ENCODE data around the gene IRAK3. TPM values are rescaled to one million over a fixed set of nuclear protein-coding genes. Genes with fewer than 3 reads are reported as not detected.
A peak's percentile ranks its signal among the peaks of the same experiment; 100 is the strongest.
"Not testable (repeated sequence)": the region's sequence is repeated elsewhere in the genome, so short reads cannot be mapped to it uniquely, and the experiment has no call there.

The IRAK3 gene
- total RNA-seq, 1 donor from 2014 or later: 13.4 TPM

DNA sequence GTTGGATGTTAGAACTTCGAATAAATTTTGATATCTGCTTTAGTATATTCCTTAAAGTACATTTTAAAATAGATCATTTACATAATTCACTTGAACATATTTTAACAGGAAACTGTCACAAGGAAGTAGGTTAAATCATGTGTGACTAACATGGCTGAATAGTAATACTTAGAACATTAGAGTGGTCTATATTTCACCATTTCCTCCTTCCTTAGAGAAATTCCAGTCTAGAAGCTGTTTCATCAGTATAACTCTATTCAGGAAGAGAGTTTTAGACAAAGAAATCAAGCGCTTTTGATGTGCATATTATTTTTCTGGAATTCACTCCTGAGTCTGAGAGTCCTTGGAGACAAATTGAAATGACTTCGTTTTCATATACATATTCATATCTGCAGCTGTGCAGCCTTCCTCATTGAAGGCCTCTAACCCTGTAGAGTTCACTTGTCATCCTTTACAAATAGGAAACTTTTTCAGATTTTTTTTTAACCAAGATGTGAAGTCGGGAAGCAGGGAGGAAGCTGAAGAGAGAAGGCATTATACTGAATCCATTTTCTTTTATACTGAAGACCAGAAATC lies 28.4 kb downstream of the IRAK3 start:
- DNase-seq: no peak

DNA sequence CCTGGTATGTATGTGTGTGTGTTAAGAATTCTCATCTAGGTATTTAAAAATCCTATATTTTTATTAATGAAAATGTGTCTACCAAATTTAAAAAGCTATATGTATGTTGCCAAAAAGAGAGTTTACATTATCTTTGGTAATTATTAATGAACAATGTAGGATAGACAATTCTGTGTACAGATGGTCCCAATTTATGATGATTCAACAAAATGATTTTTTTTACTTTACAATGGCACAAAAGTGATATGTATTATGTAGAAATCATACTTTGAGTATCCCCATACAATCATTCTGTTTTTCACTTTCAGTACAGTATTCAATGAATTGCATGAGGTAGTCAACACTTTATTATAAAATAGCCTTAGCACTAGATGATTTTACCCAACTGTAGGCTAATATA lies 39.4 kb downstream of the IRAK3 start:
- DNase-seq: no peak

DNA sequence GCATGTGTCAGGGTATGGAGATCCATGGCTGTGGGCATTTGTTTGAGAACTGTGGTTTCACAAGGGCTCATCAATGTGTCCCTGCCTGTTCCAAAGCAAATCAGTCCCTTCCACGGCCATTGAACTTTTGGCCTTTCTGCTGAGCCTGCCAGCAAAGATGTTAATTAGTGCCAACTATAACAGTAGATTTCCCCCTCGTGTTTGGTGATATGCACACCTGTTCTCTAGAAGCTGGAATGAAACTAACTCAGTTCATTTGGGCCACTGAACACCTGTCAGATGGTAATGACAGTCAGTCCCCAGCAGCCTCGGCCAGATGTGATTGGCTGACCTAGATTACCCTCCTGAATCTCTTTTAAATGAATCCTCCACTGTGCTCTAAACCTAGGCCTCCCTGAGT lies 43.2 kb downstream of the IRAK3 start:
- DNase-seq: peak; percentile 37

DNA sequence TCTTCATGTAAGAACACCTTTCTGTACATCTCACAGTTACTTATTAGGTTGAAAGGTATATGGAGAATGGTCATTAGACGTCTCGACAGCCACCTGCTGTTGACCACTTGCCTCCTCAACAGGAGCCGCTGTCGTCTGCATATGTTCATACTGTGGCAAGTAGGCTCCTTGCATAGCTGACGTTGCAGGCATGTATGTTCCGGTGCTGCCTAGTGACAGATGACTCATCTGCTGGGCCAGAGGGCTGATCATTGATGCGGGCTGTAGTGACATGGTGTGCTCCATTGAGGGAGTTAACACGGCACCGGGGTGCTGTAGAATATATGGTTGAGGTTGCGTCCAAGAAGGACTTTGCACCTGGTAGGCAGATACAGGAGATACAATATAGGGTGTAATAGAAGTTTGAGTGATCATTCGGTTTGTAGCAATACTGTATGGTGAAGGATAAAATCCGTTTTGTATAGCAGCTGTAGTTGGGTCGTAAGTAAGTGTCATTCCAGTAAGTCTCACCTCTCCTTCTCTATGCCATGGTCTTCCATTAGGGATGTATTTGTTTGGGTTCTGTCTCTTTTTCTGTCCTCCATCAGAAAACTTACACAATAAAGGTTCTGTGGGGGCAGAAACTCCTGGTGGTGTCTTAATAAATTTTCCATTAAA lies 45.2 kb downstream of the IRAK3 start:
- peak; percentile 37 for DNase-seq

DNA sequence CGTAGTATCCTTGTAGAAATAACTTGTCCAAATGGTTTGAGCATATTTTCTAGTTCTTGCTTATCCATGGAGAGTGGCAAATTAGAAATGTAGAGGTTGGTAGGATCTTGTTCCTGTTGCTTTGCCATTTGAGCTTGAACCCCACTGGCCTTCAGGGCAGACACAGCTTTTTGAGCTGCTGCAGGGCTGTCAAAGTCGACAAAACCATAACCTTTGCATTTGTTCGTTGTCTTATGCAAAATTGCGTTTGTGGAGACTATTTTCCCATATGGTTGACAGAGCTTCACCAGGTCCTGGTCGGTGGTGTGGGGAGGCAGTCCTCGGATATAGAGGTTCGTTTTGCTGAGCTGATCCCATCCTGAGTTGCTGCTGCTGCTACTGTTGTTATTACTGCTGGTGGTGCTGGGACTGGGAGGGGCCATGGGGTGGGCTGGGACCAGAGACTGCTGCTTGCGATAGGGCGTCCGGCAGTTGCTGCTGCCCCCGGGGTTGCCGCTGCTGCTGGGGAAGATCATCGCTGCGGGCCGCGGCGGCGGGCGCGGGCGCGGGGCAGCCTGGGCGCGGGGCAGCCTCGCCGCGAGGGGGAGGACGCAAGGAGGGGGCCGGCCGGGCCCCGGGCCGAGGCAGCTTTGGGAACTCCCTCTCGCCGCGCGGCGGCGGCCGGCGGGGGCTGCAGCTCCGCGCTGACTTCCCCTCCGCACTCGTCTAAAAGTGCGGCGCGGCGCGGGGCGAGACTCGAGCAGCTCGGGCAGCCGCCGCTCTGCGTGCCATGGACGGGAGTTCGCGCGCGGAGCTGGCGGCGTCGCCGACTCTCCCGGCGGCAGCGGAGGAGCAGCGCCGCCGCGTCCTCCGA lies 46.0 kb downstream of the IRAK3 start:
- peak; percentile 69 for DNase-seq

DNA sequence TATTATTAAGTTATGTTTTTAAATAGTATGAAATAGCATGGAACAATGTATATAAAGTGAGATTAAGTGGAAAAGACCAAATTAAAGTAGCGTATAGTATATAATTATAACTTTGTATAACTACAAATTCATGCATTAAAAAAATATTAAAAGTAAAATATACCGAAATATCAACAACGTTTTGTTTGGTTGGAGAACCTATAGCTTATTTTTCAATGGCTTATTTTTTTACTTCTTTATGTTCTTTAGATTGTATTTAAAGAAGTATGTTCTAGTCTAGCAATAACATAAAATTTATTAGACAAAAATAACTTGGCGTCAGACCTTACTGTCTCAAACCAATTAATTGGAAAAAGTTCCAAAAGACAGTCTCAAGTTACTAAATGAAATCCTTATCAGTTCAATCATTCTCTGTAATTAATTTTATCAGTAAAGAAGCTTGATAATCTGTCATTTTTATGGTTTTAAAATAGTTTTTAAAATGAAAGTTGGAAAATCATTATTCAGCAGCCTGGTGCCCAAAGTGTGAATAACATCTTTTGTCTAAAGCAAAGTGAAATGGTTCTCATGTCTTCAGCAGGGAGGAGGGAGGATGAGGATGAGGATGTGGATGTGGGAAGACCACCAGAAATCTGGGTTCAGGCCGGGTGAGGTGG lies 46.7 kb downstream of the IRAK3 start:
- DNase-seq: peak; percentile 12

DNA sequence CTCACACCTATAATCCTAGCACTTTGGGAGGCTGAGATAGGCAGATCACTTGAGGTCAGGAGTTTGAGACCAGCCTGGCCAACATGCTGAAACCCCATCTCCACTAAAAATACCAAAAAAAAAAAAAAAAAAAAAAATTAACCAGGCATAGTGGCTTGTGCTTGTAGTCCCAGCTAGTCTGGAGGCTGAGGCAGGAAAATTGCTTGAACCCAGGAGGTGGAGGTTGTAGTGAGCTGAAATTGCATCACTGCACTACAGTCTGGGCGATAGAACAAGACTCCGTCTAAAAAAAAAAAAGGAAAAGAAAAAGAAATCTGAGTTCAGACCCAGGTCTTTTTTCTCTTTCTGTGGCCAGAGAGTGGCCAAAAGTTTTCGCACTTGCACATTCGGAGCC lies 47.3 kb downstream of the IRAK3 start:
- not testable (repeated sequence) for DNase-seq

DNA sequence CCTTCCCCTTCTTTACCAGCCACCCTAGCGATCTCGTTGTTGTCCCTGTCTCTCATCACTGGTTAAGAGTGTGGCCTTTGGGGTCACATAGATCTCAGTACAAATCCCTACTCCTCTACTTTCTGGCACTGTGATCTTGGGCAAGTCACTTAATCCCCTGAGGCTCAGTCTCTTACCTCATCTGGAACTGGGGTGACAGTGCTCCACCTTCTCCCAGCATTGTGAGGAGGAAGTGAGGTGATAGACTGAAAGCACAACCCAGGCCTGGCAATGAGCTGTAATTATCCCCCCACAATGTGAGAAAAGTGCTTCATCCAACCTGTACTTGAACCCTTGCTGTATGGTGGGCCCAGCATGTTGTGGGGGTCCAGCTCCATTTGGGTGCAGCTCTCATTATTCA lies 48.0 kb downstream of the IRAK3 start:
- no peak for DNase-seq

DNA sequence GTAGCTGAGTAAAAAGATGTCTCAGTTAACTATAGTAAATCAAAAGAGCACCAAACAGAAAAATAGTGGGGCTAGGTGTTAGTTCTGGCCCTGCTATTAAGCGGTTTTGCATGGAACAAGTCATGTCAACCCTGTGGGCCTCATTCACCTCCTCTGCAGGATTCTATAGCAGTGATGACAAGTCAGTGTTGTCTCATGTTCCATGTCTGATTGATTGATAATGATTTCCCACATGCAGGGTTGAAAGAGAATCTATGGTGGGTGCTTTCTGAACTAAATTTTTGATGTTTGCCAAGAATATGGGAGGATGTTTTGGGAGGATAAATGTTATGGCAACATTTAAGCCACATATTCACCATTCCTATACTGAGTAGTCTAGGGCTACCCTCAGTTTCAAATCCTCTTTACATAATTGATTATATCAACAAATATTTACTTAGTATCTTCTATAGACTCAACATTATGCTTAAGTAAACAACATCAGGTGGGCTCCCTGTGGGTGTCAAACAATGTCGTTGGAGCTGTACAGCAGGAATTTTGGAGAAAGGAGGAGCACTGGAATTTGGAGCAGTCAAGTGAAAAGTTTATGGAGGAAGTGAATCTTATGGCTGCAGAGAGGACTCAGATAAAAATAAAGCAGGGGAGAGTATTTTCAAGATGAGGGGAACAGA lies 48.6 kb downstream of the IRAK3 start:
- no peak for DNase-seq

DNA sequence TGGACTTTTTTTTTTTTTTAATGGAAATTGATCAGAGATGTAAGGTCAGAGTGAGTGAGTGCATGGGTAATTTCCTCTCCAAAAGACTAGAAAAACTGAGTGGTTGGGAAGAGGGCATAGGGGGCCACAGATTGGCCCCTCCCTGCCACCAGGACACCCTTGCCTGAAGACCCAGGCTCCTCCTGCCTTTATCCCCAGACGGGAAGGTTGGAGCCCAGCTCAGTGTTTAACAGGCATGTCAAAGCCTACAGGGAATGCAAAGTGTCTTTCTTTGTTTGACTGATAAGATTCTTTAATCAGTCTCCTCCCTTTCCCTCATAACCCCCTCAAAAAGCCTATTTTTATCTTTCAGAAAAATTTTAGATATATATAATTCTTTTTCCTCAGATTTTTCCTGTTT lies 50.3 kb downstream of the IRAK3 start:
- DNase-seq: no peak

DNA sequence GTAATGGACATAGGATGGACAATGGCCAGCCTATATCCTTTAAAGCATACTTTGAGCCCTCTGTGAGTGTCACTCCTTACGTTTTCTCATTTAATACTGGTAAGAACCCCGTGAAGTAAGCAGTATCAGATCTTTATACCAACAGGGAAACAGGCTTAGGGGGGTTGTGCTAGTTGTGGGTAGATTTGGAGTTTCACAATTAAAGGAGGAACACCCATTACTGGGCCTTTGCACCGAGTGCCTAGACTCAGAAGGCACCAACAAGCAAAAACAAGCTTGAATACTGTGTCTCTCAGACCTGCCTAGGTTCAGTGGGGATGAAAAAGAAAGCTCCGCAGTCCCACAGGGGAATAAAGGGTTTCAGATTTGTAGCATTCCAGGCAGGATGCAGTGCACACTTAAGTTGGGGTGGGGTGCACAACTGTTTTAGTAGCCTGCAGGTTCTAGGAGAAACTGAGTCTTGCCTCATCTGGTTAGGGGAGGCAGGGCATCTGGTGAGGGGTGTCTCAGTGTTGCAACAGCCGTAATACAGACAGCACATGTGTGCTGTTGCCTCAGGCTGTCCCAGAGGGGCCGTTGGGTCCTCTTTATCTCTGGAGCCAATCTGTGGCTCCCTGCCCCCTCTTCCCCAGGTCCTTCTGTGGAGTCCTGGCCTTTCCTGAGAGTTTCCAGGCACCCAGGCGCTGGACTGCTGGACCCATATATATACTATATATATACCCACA lies 51.2 kb downstream of the IRAK3 start:
- no peak for DNase-seq

DNA sequence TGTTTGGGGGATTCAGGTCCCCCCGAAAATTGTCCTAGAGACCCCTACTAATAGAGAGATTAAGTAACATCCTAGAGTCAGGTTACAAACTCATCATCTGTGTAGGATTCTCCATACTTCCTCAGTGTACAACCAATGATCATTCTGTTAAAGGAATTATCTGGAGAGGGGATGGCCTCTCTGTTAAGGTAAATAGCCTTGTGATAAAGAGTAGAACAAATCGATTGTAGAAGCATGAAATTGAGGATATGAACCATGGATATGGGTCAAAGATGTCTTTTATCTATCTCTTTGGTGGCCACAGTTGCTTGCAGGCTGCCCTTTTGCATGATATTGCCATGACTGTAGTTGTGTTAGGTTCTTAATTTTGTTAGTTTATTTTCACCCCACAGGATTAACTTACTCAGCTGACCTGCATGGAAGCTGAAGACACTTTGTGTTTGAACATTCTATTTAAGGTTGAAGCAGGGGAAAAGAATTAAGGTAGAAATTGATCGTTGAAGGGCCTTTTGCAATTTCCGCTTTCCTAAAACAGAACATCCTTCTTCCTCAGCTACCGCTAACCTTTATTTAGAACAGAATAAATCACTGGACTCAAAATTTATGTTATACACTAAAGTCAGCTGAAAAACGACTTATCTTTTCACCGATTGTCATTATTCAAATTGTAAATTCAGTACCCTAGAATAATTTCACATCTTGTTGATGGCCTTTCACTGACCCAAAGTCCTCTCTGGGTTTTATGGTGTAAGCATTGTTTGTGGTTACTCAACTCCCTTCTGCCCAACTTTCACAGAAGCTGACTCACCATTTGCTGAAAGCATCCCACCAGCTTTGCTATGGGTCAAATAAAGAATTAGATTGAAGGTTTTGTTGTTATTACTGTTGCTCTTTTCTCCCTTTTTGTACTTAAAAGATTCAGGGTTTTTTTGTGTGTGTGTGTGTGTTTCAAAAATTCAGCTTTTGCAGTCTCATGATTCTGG lies 52.3 kb downstream of the IRAK3 start:
- DNase-seq: no peak

DNA sequence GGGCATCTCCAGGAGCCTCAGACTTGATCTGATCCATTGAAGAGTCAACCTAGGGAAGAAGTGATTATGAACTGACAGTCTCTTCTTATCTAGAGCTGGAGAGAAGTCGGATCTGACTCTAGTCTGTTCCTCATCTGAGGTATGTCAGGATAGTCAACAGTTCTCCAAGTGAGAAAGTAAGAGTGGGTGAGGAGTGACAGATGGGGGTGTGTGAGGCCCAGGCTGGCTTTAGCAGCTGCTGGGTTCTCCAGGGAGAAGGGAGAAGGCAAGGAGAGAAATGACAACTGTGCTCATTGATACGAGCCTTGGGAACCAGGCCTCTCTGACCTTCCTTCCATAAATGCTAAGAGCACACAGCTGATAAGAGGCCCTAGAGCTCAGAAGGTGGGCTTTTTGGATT lies 53.3 kb downstream of the IRAK3 start:
- DNase-seq: peak; percentile 11

DNA sequence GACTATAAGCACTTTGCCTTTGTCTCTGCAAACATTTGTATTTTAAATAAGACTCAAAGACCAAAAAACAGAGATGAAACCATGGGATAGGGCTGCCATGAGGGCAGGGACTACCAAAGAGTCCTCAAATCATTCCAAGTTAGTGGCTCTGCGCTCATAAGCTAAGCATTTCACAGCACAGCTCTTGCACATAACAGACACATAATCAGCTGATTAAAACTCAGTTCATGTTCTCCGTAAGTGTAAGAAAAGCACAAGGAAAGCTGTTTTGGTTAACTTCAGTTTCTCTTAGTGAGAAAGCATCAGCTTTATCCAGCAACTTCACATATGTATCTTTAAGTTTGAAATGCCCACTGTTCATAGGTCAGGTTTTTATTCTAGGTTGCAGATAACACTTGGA lies 54.9 kb downstream of the IRAK3 start:
- DNase-seq: no peak

DNA sequence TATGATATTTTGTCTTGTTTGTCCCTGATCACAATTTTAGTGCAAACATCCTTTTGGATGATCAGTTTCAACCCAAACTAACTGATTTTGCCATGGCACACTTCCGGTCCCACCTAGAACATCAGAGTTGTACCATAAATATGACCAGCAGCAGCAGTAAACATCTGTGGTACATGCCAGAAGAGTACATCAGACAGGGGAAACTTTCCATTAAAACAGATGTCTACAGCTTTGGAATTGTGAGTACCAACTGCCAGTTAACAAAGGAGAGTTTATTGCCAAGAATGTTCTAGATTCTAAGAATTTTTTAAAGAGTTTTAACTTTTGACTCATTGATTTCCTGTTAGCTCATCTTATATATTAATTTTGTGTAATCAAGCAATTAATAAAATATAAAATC lies 55.4 kb downstream of the IRAK3 start:
- DNase-seq: no peak

DNA sequence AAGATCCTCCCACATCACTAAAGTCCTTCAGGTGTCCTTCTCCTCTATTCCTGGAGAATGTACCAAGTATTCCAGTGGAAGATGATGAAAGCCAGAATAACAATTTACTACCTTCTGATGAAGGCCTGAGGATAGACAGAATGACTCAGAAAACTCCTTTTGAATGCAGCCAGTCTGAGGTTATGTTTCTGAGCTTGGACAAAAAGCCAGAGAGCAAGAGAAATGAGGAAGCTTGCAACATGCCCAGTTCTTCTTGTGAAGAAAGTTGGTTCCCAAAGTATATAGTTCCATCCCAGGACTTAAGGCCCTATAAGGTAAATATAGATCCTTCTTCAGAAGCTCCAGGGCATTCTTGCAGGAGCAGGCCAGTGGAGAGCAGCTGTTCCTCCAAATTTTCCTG lies 58.7 kb downstream of the IRAK3 start:
- DNase-seq: no peak

DNA sequence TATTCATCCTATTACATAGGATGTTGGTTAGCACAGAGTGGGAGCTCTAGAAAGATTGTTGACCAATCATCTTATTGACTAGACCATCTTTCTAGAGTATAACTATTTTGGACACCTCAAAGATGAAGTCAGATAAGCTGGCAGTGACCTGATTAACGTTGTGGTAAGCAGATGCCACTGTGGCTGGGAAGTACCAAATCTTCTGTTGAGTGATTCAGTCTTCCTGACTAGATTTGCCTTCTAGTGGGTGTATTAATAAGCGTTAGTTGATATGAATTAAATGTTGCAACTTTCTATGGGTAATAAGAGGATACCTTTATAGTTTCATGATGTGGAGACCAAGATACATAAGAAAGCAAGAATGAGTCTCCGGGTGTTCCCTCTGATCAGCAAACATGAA lies 62.0 kb downstream of the IRAK3 start:
- no peak for DNase-seq

DNA sequence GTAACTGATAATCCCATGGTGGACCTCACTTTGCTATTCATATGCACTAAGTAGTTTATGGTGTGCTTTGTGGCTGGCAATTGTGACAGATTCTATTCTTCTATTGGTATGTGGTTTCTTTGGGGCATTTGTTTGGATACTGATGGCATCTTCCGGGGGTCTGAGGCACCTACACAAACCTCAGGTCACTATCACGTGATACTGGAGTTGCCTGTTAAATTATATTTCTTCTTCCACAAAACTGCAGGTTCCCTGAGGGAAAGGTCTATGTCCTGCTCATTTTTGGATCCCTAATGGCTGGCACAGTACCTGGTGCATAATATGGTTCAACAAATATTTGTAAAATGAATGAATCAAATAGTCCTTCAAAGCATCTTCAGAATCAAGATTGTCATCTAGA lies 63.8 kb downstream of the IRAK3 start:
- DNase-seq: no peak

DNA sequence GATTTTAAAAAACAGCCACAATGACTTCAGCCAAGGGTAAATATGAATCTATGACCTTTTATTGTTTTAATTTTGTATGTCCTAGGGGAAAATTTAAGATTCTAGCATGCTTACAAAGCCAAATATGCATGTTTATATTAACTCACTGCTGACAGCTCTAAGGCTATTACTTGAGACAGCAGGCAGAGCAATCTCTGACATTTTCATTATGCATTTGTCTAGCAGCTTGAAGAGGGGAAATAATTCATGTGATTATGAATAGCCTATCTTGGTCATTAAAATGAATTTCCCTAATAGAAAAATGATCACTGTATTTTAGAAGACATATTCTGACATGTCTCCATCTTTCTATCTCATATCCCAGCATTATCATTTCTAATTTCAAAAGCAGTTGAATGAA lies 66.7 kb downstream of the IRAK3 start:
- no peak for DNase-seq

DNA sequence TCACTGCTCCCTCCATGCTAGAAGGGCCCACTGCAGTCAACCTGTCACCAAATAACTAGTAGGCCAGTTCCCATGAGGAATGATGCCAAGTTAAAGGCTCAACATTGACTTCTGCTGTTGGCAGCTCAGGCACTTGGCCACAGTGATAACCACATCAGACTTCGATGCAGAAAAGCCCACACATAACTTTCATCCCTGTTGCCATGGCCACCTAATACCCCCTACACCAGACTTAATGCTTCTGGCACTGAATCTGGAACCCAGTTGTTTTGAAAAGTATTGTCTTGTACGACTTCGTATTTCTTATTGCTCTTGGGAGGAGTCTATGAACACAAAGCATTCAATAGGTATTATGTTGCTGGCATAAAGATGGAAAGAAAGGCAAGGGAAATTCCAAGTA lies 69.0 kb downstream of the IRAK3 start:
- peak; percentile 4 for DNase-seq

DNA sequence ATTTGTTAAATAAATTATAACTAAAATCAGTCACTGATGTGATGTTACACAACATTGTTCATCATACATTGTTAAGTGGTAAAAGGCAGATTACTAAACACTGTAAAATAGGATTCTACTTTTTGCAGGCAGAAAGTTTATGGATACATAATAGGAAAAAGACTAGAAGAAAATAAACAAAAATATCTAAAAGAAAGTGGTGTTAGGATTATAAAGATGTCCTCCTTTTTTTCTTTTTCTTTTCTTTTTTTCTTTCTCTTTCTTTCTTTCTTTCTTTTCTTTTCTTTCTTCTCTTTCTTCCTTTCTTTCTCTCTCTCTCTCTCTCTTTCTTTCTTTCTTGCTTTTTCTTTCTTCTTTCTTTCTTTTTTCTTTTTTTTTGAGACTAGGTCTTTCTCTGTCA lies 73.7 kb downstream of the IRAK3 start:
- DNase-seq: no peak

Data from tongue (tissue), 2 donors.